ENCODE data around the gene CAPNS2.

DNA sequence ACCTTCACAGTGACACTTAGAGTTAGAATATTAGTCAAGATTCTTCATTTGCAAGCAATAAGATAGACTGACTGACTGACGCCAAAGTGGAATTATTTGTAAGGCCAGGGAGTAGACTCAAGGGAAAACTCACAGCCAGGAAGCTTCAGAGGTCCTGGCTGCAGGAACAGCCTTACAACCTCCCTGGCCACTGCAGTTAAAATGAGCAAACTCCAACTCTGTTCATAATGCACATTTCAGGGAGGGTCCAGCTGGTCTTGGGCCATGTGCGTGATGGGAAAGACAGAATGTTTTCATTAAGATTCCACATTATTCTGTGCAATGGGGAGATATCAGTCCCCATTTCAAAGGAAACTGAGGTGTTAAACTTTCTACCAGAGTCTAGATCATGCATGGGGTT, 9.9 kb downstream of the CAPNS2 start:
- TF ChIP-seq, protein P1, sequence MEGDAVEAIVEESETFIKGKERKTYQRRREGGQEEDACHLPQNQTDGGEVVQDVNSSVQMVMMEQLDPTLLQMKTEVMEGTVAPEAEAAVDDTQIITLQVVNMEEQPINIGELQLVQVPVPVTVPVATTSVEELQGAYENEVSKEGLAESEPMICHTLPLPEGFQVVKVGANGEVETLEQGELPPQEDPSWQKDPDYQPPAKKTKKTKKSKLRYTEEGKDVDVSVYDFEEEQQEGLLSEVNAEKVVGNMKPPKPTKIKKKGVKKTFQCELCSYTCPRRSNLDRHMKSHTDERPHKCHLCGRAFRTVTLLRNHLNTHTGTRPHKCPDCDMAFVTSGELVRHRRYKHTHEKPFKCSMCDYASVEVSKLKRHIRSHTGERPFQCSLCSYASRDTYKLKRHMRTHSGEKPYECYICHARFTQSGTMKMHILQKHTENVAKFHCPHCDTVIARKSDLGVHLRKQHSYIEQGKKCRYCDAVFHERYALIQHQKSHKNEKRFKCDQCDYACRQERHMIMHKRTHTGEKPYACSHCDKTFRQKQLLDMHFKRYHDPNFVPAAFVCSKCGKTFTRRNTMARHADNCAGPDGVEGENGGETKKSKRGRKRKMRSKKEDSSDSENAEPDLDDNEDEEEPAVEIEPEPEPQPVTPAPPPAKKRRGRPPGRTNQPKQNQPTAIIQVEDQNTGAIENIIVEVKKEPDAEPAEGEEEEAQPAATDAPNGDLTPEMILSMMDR (conservative IDR thresholded peaks at IDR 0.05 in 1 of 2, IDR thresholded peaks at IDR 0.05 in 1 of 2; ENCODE audit: extremely low read depth in 1 of 2, insufficient read depth in 1 of 2, low read depth in 1 of 2, low read length in 2 of 2) = no peak
- TF ChIP-seq EZH2 (IDR thresholded peaks at IDR 0.05; ENCODE audit: borderline replicate concordance, low read length) = no peak

Measured in mammary epithelial cell (primary cell).